Measurements from ENCODE around the gene LTB4R2.

Gene LTB4R2, protein sequence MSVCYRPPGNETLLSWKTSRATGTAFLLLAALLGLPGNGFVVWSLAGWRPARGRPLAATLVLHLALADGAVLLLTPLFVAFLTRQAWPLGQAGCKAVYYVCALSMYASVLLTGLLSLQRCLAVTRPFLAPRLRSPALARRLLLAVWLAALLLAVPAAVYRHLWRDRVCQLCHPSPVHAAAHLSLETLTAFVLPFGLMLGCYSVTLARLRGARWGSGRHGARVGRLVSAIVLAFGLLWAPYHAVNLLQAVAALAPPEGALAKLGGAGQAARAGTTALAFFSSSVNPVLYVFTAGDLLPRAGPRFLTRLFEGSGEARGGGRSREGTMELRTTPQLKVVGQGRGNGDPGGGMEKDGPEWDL

DNA sequence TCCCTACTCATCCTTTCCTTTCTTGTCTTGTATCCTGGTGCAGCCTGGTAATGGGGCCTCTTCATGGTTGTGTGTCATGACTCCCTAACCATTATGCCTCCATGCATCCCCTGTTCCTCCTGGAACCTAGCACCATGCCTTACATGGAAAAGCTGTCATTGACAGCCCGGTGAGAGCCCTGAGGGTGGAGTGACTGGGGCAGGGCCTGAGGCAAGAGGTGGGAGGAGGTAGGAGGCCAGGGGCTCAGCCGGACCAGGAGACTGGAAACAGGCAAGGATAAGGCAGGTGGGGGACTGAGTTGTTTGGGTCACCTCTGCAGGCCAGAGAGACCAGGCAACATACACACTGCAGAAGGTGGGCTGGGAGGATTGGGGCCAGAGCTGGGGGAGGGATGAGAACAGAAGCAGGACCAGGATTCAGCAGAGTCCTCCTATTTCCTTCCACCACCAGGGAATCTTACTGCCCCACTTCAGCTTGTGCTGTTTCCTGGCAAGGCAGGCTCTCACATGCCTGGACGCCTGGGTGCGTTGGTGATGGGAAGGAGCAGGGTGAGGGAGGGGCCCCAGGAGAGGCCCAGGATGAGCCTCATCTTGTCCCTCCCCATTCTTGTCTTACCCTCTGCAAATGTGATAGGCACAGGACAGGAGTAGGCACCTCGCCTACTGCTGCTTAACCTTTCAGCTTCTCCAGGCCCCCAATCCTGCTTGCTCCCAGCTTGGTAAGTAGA lies at the start of gene LTB4R2:
Gene LTB4R2 (plus strand): TSS at position 603 of the 727 bp plus-strand sequence. CDS start 525 bp downstream, outside the sequence.
- DNase-seq (ENCODE audit: low spot score): no peak

DNA sequence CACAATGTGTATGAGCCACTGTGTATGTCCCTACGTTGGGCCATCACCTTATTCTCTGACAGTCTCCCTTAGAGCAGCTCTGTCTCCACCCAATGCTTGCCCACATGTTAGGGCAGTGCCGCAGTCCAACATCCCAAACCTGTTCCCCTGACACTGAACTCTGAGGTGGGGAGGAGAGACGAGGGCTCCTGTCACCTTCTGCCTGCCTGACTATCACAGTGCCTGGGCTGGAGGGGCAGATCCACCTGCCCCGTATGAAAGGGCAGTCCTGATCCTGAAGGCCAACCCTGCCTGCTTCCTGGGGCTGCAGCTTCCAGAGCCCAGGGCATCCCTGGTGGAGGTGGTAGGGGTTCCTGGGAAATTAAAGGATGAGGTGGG lies 49.2 kb upstream of the LTB4R2 start:
- no peak for DNase-seq (ENCODE audit: low spot score)

DNA sequence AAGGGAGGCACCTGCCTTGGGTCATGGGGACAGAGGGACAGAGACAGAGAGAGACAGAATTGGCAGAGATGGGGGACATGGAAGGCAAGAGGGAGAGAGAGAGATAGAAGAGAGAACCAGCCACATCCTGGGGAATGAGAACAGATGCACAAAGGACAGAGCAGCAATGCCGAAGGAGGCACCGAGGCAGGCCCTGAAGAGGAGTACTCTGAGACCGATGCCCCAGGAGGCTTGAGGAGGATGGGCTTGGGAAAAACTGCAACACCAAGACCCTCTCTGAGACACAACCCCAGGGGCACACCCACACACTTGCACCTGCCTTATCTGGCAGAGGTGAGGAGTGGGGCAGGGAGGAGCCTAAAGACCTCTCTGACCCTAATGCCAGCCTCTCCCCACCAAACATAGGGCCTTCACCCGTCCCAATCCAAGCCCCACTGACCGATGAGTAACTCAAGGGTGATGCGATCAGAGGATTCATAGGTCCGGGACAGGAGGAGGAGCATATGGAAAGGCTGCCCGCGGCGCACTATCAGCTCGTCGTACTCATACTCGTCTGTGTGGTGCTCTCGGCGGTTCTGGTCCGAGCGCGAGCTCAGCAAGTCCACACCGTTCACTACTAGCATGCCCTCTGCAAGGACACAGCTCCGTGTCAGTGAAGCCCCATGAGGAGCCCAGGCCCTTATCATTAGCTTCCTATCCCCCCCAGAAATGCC lies 48.5 kb upstream of the LTB4R2 start:
- DNase-seq (ENCODE audit: low spot score): no peak

DNA sequence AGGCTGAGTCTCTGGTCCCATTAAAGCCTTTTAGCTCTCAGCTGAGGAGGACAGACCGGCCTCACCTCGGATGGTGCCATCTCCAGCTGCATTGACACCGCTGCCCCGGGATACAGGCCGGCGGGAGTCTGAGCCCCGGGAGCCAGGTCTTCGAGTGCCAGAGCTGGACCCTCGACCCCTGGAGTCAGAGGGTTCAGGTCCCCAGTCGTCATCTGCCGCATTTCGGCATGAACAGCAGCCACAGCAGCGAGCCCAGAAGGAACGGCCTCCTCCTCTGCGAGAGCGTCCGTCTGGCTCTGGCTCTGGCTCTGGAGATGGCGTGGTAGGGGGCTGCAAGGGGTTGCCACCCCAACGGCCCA lies 48.0 kb upstream of the LTB4R2 start:
- DNase-seq (ENCODE audit: low spot score): no peak

DNA sequence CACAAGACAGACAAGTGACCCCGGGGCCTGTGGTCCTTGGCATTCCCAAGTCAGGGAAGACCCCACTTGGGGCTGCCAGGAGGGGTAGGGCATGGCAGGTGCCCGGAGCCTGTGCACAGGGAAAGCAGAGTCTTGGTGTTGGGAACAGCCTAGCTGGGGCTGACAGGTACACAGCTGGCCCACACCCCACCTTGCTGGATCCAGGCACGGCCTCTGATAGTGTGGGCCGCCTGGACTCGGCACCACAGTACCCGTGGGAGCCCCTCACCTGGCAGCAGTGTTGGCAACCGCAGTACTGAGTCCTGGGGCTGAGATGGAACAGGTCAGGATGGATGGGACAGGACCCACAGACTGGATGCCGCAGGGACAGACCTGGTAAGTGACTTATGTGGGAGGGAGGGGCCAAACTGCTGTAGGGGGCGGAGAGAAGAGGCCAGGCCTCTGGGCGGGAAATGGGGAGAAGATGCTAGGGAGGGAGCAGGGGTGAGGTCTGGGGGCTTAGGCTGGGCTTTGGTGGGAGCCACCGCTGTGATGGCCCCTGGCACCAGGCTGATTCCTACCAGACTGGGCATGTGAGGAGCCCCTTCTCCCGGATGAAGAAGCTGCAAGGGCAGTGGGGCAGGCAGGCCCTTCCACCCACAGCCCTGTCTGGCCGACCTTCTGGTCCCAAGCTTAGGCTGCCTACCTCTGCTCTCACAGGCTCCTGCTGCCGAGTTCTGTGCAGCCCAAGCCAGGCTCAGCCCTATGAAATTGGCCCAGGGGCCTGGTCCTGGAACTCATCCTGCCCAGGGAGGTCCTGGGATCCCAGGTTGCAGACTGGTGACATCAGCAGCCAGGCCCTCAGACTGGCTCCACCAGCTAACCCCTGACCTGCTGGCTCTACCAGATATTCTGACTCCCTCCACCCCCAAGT lies 46.9 kb upstream of the LTB4R2 start, which contains the start of gene TGM1:
Gene TGM1 (minus strand): TSS at position 357 of the 913 bp plus-strand sequence. CDS start 825 bp downstream, outside the sequence.
- no peak for DNase-seq (ENCODE audit: low spot score)

DNA sequence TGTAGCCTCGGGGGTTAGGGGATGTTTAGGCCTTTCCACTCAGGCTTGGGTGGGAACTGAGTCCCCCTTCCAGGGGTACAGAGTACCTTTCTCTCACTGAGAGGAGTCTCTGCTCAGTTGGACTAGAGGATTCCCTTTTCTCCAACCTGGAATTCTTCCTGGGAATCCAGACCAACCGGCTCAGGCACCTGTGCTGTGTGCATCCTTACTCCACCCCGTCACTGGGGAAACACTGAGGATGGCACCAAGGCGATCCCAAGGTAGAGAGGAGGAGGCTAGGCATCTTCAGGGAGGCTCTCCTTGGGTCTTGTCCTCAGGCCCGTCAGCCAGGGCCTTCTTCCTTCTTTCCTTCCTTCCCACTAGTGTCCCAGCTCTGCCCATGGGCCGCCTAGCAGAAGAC lies 46.1 kb upstream of the LTB4R2 start:
- no peak for DNase-seq (ENCODE audit: low spot score)

DNA sequence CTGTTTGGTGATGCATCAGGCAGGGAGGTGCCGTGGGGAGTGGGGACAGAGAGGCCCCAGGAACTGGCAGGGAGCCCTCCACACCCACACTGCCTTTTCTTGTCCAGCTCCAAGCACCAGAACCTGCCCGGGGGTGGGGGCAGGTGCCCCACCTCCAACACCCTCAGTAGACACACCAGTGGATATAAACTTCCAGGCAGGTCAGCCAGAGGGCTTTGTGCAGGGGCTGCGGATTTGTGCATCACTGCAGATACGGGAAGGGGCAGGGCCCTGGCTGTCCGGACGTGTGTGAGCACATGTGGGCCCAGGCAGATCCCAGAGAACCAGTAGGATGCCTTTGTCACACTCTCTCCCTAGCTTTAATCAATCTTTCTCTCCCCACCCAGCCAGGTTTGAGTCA lies 45.6 kb upstream of the LTB4R2 start:
- DNase-seq (ENCODE audit: low spot score): no peak

DNA sequence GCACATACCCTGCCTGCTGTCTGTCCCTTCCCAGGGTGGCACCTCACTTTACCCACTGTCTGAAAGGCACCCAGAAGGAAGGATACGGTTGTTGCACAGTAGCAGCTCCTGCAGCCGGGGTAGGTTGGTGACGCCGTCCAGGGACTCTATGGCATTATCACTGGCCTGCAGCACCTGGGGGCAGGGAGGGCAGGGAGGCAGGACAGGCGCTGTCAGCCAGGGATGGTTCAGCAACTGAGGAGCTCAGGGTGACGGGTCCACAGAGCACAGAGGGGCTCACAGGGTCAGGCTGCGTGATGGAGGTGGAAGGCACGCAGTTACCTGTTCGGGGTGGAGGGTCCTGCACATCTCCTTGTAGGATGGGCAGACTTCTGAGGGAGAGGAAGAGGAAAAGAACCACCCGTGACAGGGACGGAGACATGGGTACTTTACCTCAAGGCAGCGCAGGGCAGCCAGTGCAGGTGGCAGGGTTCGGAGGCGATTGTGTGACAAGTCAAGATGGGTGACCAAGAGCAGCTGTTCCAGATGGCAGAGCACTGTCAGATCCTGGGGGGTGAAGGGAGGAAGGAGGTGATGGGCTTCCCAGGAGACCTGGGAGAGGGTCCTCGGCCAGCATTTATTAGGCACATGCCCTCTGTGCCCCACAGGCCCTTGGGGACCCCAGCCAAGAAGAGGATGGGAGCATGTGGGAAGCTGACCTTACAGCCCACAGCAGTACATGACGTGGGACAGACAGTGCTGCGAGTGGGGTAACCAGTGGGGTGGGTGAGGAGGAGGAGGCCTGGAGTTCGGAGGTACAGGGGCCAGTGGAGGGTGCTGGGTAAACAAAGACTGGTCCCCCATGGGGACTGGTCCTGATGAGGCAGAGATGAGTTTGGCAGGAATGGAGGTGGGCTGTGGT lies 43.3 kb upstream of the LTB4R2 start:
- DNase-seq (ENCODE audit: low spot score): no peak

DNA sequence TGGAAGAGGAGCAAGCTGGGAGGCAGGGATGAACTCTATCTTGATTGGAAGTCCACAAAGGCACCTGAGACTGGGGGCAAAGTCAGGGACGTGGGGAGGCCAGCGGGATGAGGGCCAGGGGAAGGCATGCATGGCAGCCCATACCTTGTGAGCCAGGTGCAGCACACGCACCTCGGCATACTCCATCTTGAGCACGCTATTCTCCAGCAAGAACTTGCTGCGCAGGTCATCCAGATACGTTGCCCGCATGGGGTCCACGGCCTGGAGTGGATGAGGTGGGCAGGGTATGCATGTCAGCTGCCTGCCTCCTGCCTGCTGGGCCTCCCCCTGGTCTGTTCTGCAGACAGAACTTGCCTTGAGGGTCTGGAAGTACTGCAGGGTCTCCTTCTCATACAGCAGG lies 42.4 kb upstream of the LTB4R2 start:
- DNase-seq (ENCODE audit: low spot score): no peak

DNA sequence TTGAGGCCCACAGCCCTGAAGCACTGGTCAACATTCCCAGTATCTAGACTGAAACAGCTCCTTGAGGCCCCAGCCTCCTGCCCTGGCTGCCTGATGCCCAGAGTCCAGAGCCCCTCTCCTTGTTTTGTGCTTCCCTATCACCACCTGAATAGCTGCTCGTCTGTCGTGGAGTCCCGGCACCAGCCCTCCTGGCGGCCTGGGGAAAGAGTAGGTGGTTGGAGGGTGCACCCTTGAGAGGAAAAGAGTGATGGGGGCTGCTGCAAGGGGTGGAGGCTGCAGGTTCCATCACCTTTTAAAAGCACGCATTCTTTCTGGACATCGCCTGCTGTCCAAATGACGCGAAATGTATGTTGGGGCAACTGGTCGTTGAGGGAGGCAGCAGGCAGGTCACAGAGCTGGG lies 41.7 kb upstream of the LTB4R2 start:
- DNase-seq (ENCODE audit: low spot score): no peak

DNA sequence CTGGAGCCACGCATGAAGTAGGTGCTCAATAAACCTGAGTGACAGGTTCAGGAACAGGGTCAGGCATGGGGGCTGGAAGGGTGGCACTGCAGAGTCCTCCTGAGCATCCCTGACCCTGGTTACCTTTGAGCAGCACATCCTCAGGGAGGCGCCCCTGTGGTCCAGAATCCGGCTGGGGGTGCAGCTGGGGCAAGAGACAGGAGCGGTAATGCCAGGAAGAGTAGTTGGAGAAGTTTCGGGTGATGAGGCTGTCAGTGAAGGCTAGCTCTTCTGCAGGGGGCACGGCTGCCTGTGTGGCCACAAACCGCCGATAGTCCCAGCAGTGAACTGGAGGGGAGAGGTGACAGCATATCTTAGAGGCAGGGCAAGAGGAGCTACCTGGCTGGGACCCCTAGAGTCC lies 40.6 kb upstream of the LTB4R2 start:
- no peak for DNase-seq (ENCODE audit: low spot score)

DNA sequence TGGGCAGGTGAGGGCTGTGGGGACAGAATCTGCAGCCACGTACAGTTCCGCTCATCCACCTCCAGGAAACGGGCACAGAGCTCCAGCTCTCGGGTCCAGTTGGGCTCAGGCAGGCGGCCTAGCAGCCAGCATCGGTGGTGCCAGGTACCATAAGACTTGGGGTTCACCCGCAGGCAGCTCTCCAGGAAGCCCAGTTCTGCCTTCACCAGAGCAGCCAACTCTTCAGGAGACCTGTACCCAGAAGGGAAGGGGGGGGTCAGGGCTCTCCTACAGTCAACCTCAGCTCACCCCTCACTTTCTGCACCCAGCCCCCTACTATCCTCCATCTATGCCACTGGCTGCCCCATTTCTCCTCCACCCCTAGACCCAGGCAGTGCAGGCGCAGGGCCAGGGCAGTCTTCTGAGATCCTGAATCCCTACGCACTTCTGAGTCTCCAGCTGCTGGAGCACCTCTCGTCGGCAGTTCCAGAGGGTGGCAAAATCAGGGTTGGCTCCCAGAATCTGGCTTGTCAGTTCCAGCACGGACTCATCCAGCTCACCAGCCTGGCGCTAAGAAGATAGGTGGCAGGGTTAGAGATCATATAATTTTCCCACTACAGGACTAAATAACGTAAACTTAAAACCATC lies 39.9 kb upstream of the LTB4R2 start:
- no peak for DNase-seq (ENCODE audit: low spot score)

DNA sequence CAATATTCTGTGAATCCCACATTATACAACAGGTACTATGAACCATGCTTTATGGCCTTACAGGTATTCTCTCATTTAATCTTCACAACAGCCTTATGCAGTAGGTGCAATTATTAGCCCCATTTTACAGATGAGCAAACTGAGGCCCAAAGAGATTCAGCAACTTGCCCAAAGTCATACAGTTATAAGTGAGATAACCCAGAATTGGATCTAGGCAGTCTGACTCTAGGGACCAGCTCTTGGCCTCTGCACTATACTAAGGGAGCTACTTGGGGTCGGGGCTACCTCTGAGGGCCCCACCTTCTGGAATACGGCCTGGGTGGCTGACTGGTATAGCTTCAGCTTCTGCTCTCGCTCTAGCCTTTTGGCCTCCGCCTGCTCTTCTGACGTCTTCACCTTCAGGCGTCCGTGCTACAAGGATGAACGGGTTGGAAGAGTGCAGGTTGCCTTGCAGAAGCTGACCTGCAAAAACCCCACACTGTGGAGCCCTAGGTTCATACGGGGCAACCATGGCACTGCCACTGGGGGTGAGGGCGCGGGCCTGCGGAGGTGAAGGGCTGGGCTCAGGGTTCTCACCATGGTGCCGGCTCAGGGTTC lies 39.3 kb upstream of the LTB4R2 start:
- no peak for DNase-seq (ENCODE audit: low spot score)

DNA sequence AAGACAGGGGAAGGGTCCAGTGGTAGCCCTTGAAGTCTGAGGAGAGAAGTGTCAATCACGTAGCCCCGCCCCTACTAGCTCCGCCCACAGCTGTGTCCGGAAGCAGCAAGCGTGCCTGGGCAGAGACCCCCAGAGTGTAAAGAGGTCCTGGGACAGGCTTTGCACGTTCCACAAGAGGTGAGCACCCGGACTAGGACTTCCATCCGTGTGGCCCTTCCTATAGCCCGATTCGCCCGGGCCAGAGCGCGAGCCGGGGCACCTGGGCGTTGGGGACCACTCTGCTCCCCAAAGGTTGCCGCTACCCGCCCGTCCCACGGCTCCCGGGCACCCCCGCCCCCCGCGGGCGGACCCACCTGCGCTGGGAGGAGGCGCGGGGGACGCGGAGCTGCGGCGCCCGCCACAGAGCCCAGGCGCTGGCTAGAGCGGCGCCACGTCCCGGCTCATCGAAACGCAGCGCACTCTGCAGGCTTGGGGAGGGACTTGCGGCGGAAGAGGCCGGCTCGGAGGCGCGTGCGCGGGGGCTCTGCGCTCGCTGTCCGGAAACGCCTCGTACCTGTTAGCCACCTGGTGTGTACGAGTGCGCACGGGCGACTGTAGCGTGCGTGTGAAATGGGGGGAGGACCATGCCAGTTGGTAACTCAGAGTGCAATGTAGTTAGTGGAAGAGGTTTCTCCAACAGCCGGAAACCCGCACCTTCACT lies 38.7 kb upstream of the LTB4R2 start, which contains the start of gene RABGGTA:
Gene RABGGTA (minus strand): TSS at position 464 of the 700 bp plus-strand sequence. CDS start 482 bp downstream, outside the sequence.
- DNase-seq (ENCODE audit: low spot score): peak; percentile 98

DNA sequence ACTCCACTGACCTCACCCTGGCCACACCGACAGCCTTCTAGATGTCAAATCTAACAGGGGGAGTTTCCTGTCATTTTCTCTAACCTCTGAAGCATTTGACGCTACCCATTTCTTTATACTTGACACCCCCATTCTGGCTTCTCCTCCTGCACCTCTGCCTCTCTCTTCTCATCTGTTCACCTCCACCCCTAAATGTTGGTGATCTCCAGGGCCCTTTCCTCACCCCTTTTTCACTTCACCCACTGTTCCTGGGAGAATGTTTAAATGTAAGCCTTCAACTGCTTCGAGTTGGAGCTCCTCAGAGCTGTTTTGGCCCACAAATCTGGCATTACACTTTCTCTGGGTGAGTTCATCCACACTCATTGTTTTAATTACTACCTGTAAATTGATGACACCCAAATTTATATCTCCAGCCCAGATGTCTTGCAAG lies 38.1 kb upstream of the LTB4R2 start:
- DNase-seq (ENCODE audit: low spot score): no peak

DNA sequence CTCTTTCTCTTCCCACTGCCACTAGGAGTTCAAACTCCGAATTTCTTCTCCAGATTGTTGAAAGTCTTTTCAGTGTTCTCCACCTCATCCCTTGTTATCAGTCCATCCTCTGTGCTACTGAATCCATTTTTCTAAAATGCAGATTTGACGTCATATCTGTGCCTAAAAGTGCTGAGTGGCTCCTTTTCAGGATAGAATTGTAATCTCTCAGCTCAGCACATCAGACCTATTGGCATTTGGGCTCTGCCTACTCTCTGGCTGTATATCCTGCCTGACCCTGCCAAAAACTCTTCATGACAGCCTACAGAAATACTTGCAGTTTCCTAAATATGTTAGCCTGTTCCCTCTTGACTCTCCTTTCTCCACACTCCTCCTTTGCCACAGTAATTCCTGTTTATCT lies 37.5 kb upstream of the LTB4R2 start:
- no peak for DNase-seq (ENCODE audit: low spot score)

DNA sequence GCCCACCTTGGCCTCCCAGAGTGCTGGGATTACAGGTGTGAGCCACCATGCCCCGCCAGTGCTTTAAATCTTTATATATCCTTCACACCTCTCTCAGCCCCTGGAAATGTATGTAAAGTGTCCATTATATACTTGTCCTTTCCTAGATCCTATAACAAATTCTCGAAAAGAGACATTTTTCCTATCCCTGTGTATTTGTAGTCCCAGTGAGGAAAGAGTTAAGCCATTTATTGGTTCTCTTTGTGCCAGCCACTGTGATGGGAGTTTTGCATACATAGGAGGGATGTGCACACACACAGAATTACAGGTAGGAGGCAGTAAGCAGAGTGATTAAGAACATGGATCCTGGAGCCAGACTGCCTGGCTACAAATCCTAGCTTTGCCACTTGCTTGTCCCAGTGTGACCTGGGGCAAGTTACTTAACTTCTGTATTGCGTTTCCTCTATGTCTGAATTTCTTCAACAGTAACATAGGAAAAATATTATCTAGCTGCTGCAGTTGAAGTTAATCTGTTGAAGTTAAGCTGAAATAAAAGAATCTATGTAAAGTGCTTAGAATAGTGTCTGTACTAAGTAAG lies 36.4 kb upstream of the LTB4R2 start:
- DNase-seq (ENCODE audit: low spot score): no peak

DNA sequence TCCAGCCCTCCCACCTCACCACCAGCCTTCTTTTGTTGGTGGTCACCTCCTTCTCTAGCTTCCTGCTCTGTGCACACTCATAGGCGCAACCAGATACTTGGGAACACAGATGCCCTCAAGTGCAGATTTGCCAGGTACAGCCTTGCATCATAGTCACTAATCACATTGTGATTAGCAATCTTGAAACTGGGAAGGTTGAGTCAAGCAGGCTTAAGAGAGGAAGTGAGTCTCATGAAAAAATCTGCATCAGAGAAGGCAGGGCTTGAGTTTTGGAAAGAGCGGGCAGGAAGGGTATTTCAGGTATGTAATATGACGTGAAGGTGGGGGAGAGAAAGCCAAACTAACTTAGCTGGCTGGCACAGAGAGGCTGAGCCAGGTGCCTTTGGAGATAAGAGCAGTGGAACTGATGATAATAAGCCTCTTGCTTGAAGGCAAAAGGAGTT lies 35.8 kb upstream of the LTB4R2 start:
- DNase-seq (ENCODE audit: low spot score): no peak

DNA sequence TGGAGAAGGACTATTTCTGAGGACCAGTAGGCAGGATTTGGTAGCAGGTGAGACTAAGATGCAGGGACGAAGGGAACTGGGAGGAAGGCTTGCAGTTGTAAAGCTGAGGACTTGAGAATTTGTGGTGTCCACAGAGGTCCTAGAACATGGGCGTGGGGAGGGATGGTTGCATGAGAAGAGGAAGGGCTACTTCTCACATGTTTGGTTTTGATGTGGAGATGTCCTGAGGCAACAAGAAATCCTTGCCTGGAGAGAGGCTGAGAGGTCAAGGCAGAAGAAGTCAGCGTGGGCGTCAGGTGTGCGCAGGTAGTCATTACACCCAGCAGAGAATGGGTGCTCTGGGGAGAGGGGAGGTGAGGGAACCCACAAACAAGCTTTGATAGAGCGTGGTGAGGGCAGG lies 32.9 kb upstream of the LTB4R2 start:
- no peak for DNase-seq (ENCODE audit: low spot score)
